Fibroblast of the aortic adventitia (primary cell): ENCODE results near the gene IFNGR2. TPM values are rescaled to one million over a fixed set of nuclear protein-coding genes. Genes with fewer than 3 reads are reported as not detected.

Experiments
- DNase-seq: peaks from one replicate; pipeline ENCODE4 v3.0.0-alpha.2; 2010; ENCODE audit warnings: low read depth
- H3K4me3 ChIP-seq: 2 replicates; pipeline ENCODE4 v1.5.1; 2011; ENCODE audit warnings: low read depth, mild to moderate bottlenecking, control low read depth, low read length, moderate library complexity
- total RNA-seq: library from RNA; depleted of rRNA; stranded (reverse); fragments of >200 nt; gene quantifications from 2 replicates; pipeline ENCODE4 v1.2.3, GENCODE V29; 2012; ENCODE audit warnings: low replicate concordance
- TF ChIP-seq, protein P1 (sequence below): IDR thresholded peaks from 2 replicates; pipeline ENCODE4 v1.5.1; 2011; ENCODE audit warnings: mild to moderate bottlenecking, low read length, control low read depth, inconsistent platforms; ENCODE audit not compliant: insufficient read depth

Gene IFNGR2
- total RNA-seq, 1 donor, result 64.2 TPM

DNA sequence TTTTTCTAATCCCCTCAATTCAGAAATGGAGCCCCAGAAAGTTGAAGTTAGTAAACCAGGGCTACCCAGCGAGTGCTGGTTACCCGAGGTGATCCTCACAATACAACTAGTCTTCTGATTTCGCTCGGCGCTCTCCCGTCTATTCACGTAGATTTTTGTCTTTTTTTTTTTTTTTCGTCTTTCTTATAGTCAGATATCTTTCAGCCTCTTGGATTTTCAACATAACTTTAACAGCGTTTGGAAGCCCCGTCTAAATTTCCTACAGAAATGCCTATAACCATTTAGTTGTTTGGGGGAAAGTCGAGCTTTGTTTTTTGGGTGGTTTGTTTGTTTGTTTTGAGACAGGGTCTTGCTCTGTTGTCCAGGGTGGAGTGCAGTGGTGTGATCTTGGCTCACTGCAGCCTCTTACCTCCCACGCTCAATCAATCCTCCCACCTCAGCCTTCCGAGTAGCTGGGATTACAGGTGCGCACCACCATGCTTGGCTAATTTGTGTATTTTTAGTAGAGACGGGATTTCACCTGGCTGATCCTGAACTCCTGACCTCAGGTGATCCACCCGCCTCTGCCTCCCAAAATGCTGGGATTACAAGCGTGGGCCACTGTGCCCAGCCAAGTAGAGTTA lies 77.4 kb downstream of the IFNGR2 start:
- TF ChIP-seq, protein P1, sequence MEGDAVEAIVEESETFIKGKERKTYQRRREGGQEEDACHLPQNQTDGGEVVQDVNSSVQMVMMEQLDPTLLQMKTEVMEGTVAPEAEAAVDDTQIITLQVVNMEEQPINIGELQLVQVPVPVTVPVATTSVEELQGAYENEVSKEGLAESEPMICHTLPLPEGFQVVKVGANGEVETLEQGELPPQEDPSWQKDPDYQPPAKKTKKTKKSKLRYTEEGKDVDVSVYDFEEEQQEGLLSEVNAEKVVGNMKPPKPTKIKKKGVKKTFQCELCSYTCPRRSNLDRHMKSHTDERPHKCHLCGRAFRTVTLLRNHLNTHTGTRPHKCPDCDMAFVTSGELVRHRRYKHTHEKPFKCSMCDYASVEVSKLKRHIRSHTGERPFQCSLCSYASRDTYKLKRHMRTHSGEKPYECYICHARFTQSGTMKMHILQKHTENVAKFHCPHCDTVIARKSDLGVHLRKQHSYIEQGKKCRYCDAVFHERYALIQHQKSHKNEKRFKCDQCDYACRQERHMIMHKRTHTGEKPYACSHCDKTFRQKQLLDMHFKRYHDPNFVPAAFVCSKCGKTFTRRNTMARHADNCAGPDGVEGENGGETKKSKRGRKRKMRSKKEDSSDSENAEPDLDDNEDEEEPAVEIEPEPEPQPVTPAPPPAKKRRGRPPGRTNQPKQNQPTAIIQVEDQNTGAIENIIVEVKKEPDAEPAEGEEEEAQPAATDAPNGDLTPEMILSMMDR, result no peak
- DNase-seq, result no peak
- H3K4me3 ChIP-seq, result peak overlapping the region; percentile 83

DNA sequence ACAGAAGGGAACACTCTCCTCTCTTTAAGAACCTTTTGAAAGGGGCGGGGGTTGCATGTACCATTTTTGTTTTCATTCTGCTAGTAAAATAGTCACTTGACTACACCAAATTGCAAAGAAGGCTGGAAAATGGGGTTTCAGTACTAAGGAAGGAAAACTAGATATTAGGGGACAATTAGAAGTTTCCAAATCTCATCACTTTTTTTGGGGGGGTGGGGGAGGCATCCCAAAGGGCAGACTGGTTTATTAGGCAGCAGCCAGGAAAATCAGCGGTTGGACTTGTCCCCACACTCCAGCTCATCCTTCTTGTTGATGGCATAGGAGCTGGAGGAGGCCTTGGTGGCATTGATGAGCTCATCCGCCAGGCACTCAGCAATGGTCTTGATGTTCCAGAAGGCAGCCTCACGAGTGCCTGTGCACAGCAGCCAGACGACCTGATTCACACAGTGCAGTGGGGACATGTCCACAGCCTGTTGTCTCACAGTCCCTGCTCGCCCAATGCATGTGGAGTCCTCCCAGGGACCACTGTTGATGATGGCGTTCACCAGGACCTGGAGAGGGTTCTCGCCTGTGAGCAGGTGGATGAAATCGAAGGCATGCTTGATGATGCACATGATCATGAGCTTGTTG lies 78.2 kb downstream of the IFNGR2 start:
- DNase-seq, result no peak
- TF ChIP-seq, protein P1, result no peak

More for the DNA sequence above, 78.2 kb downstream of the IFNGR2 start:
- no peak overlapping the region for H3K4me3 ChIP-seq

Other genes with a start within 250 kb of the IFNGR2 start
- 6.0 and 6.5 TPM in 2 replicates for gene IFNAR2, start 173.5 kb upstream of the IFNGR2 start, total RNA-seq
- 31.0 and 39.8 TPM in 2 replicates for gene IL10RB, start 137.0 kb upstream of the IFNGR2 start, total RNA-seq
- 24.0 and 39.3 TPM in 2 replicates for gene IFNAR1, start 78.4 kb upstream of the IFNGR2 start, total RNA-seq
- 28.7 and 33.4 TPM in 2 replicates for gene TMEM50B, start 76.6 kb downstream of the IFNGR2 start, total RNA-seq
- gene DNAJC28, start 88.3 kb downstream of the IFNGR2 start, total RNA-seq, result 2.7 and 3.7 TPM in 2 replicates
- 75.4 and 104 TPM in 2 replicates for gene GART, start 138.7 kb downstream of the IFNGR2 start, total RNA-seq
- 138 and 178 TPM in 2 replicates for gene SON, start 139.6 kb downstream of the IFNGR2 start, total RNA-seq
- 8.4 and 36.5 TPM in 2 replicates for gene DONSON, start 185.3 kb downstream of the IFNGR2 start, total RNA-seq
- gene CRYZL1, start 238.3 kb downstream of the IFNGR2 start, total RNA-seq, result 25.8 and 70.6 TPM in 2 replicates
- 35.0 and 46.5 TPM in 2 replicates for gene ITSN1, start 239.1 kb downstream of the IFNGR2 start, total RNA-seq